Peyer's patch (tissue), 4 donors: Measurements from ENCODE around the gene RPRD2. TPM values are rescaled to one million over a fixed set of nuclear protein-coding genes. Genes with fewer than 3 reads are reported as not detected.

Experiments
- DNase-seq, 3 donors: peaks; one replicate each; pipeline ENCODE4 v3.0.0-alpha.2; 2017 to 2019
- H3K27ac ChIP-seq, 4 donors: fragments of 200-600 bp; sonication (generic); one replicate each; pipeline ENCODE4 v1.5.1; 2016 to 2019
- H3K27me3 ChIP-seq, 2 donors: fragments of 200-600 bp; sonication (generic); one replicate each; pipeline ENCODE4 v1.5.1; 2019
- H3K36me3 ChIP-seq, 3 donors: fragments of 200-600 bp; sonication (generic); one replicate each; pipeline ENCODE4 v1.5.1; 2016 to 2019
- H3K4me1 ChIP-seq, 4 donors: fragments of 200-600 bp; sonication (generic); one replicate each; pipeline ENCODE4 v1.5.1; 2016 to 2019
- H3K4me3 ChIP-seq, 4 donors: fragments of 200-600 bp; sonication (generic); 1 replicate in 3 of 4; 2 replicates in 1 of 4; pipeline ENCODE4 v1.5.1; 2016 to 2019; ENCODE audit warnings: mild to moderate bottlenecking in 1 of 4
- H3K9me3 ChIP-seq, 4 donors: fragments of 200-600 bp; sonication (generic); one replicate each; pipeline ENCODE4 v1.5.1; 2016 to 2019; ENCODE audit warnings: mild to moderate bottlenecking in 1 of 4
- CTCF ChIP-seq, 6 experiments: fragments of 450-650 bp in 4 of 6; fragments of 200-600 bp in 2 of 6; sonication (generic) in 1 of 6; IDR thresholded peaks; one replicate each; pipeline ENCODE4 v1.5.1; 2017 to 2019; ENCODE audit warnings: antibody characterized with exemption in 6 of 6, mild to moderate bottlenecking in 3 of 6, moderate library complexity in 1 of 6
- POLR2A ChIP-seq, 2 donors: fragments of 450-650 bp; IDR thresholded peaks; one replicate each; pipeline ENCODE4 v1.5.1; 2017; ENCODE audit warnings: antibody characterized with exemption in 2 of 2, mild to moderate bottlenecking in 2 of 2, moderate library complexity in 2 of 2
- total RNA-seq, 4 donors: library from RNA; depleted of rRNA; stranded (reverse); fragments of >200 nt; gene quantifications; one replicate each; pipeline ENCODE4 v1.1.0, GENCODE V29; 2016

RPRD2 gene
- total RNA-seq, 4 donors from 2014 or later, result 21.5 to 44.6 (median 28.2) TPM

- Histone ChIP-seq H3K36me3 (peaks cover 0 to 37% (median 0%) of the 10 kb centered on the region in 3 donors), H3K4me3 (no peak overlapping the region), H3K27ac (no peak overlapping the region), H3K4me1 (peaks cover 0 to 5% (median 0%) of the 10 kb centered on the region in 4 donors), H3K9me3 (no peaks in the 10 kb centered on the region), H3K27me3 (no peaks in the 10 kb centered on the region)
- no peak for DNase-seq
- TF ChIP-seq CTCF (IDR thresholded peaks at IDR 0.05) (no peak), POLR2A (IDR thresholded peaks at IDR 0.05) (no peak)
Observed at GRCh38 chr1:150472601-150473200, 108.8 kb downstream of the RPRD2 start.

- no peak for DNase-seq
- Histone ChIP-seq H3K4me1 (peaks cover 0 to 5% (median 0%) of the 10 kb centered on the region in 4 donors), H3K27me3 (no peaks in the 10 kb centered on the region), H3K9me3 (no peaks in the 10 kb centered on the region), H3K4me3 (no peak overlapping the region), H3K27ac (no peak overlapping the region), H3K36me3 (peaks cover 0 to 33% (median 0%) of the 10 kb centered on the region in 3 donors)
- TF ChIP-seq POLR2A (IDR thresholded peaks at IDR 0.05), result no peak
- TF ChIP-seq CTCF (IDR thresholded peaks at IDR 0.05), result no peak
Observed at GRCh38 chr1:150473659-150474058, 109.7 kb downstream of the RPRD2 start.

GRCh38 chr1:150474869-150475268, 110.9 kb downstream of the RPRD2 start:
- Histone ChIP-seq H3K4me1 (peaks cover 0 to 5% (median 0%) of the 10 kb centered on the region in 4 donors), H3K4me3 (no peak overlapping the region), H3K27ac (no peak overlapping the region), H3K36me3 (peaks cover 0 to 33% (median 0%) of the 10 kb centered on the region in 3 donors), H3K27me3 (no peaks in the 10 kb centered on the region), H3K9me3 (no peaks in the 10 kb centered on the region)
- no peak for DNase-seq
- no peak for TF ChIP-seq CTCF (IDR thresholded peaks at IDR 0.05)
- no peak for TF ChIP-seq POLR2A (IDR thresholded peaks at IDR 0.05)

GRCh38 chr1:150476754-150477153, 112.8 kb downstream of the RPRD2 start:
- no peak for DNase-seq
- TF ChIP-seq POLR2A (IDR thresholded peaks at IDR 0.05) (no peak), CTCF (IDR thresholded peaks at IDR 0.05) (no peak)
- no peaks in the 10 kb centered on the region for H3K9me3 ChIP-seq
- H3K4me1 ChIP-seq, result peaks cover 0 to 5% (median 0%) of the 10 kb centered on the region in 4 donors
- no peak overlapping the region for H3K27ac ChIP-seq
- H3K36me3 ChIP-seq, result peaks cover 0 to 15% (median 0%) of the 10 kb centered on the region in 3 donors
- no peak overlapping the region for H3K4me3 ChIP-seq
- no peaks in the 10 kb centered on the region for H3K27me3 ChIP-seq

- Histone ChIP-seq H3K9me3 (no peaks in the 10 kb centered on the region), H3K4me3 (no peak overlapping the region), H3K4me1 (peaks cover 0 to 5% (median 0%) of the 10 kb centered on the region in 4 donors), H3K36me3 (peaks cover 0 to 9% (median 0%) of the 10 kb centered on the region in 3 donors), H3K27me3 (no peaks in the 10 kb centered on the region), H3K27ac (peak overlapping the region in 2 of 4 donors; percentile 36 to 41)
- peak in 1 of 3 donors; percentile 40 for DNase-seq
- TF ChIP-seq POLR2A (IDR thresholded peaks at IDR 0.05), result no peak
- no peak for TF ChIP-seq CTCF (IDR thresholded peaks at IDR 0.05)
Observed at GRCh38 chr1:150477320-150477719, 113.4 kb downstream of the RPRD2 start.
